GM10248 (cell line): Measurements from ENCODE around the gene MVB12B.

ENCODE experiments used
- CTCF ChIA-PET: fragments of 300-600 bp; sonication (Branson Sonifier 250); formaldehyde crosslinking; extraction: SDS; loops from one replicate; lab custom pipeline; 2021; ENCODE audit warnings: antibody characterized with exemption; lab: Yijun Ruan, JAX
- POLR2A ChIA-PET: fragments of 350-650 bp; sonication (Branson Sonifier 250); formaldehyde crosslinking; extraction: SDS; loops from one replicate; lab custom pipeline; 2020; ENCODE audit warnings: antibody characterized with exemption; lab: Yijun Ruan, JAX
- DNase-seq: peaks from one replicate; pipeline ENCODE4 v3.0.0; 2012; ENCODE audit errors: extremely low spot score
- TF ChIP-seq, protein P1 (sequence below): IDR thresholded peaks from 2 replicates; pipeline ENCODE4 v1.5.1; 2012; ENCODE audit warnings: mild to moderate bottlenecking, low read depth; ENCODE audit errors: extremely low read depth, missing control alignments, control extremely low read depth

The MVB12B gene

DNA sequence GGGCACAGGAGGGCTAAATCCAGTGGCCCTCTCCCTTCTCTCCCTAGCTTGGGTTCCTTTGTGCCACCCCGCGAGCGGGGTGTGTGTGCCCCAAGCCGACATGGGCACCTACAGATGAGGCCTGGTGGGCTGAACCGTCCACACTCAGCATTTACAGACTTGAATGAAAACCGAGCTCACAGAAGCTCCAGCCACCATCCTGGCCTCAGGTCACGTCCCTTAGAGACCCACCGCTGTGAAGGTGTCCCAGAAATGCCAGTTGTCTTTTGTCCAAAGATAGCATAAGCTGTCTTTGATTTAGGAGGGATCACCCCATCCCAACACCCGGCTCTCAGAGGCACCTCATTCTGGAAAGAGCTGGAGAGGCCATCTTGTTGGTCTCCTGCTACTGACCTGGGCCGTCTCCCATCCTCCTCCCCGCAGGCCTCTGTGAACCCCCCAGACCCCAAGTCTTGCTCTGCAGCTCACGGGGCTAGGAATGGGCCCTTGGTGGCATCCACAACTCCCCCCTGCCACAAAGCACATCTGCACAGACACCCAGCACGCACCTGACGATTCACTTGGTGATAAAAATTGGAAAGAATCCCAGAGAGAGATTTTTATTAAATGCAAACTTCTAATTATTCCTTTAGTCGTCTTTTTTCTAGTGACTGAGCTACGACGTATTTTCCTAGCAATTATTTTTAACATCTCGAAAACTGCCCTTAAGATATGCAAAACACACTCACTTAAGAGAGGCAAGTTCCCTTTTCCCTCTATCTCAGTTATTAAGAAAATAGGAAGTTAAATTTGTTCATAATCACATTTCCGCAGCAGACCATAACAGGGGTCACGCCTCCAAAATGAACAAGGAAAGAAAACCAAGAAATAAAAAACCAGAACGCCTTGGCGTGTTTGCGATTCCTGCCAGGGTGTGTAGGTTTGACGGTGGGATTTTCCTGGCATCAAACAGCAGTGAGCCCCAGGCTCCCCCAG, 206.6 kb downstream of the MVB12B start:
- ChIA-PET CTCF (interaction anchor here (1.2 to 3.2 kb wide), 4 partner anchors 12 to 43 kb away, joined by 3 to 18 read pairs (median 8); no protein-coding TSS in a partner anchor), POLR2A (no interaction called here)
- no peak for DNase-seq
- TF ChIP-seq, protein P1, sequence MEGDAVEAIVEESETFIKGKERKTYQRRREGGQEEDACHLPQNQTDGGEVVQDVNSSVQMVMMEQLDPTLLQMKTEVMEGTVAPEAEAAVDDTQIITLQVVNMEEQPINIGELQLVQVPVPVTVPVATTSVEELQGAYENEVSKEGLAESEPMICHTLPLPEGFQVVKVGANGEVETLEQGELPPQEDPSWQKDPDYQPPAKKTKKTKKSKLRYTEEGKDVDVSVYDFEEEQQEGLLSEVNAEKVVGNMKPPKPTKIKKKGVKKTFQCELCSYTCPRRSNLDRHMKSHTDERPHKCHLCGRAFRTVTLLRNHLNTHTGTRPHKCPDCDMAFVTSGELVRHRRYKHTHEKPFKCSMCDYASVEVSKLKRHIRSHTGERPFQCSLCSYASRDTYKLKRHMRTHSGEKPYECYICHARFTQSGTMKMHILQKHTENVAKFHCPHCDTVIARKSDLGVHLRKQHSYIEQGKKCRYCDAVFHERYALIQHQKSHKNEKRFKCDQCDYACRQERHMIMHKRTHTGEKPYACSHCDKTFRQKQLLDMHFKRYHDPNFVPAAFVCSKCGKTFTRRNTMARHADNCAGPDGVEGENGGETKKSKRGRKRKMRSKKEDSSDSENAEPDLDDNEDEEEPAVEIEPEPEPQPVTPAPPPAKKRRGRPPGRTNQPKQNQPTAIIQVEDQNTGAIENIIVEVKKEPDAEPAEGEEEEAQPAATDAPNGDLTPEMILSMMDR: no peak

DNA sequence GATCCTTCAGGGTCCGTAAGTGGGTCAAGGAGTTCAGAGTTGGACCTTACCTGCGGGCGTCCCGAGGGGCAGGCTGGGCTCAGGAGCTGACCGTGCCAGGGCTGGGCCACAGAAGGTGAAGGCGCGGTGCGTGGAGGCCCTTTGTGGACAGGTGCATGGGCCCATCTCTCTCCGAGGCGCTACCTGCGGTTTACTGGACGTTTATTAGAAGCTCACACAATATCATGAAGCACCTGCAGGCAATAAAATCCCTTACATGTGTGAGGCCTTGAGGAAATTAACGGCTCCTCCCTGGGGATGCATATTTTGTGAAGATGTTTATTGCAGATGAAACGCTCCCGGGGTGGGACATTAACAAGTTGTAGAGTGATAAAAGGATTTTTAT, 207.3 kb downstream of the MVB12B start:
- DNase-seq: no peak
- TF ChIP-seq, protein P1: no peak
- ChIA-PET POLR2A (no interaction called here), CTCF (interaction anchor here (2.9 to 3.2 kb wide), 2 partner anchors 24 to 33 kb away, joined by 12 to 18 read pairs; no protein-coding TSS in a partner anchor)

DNA sequence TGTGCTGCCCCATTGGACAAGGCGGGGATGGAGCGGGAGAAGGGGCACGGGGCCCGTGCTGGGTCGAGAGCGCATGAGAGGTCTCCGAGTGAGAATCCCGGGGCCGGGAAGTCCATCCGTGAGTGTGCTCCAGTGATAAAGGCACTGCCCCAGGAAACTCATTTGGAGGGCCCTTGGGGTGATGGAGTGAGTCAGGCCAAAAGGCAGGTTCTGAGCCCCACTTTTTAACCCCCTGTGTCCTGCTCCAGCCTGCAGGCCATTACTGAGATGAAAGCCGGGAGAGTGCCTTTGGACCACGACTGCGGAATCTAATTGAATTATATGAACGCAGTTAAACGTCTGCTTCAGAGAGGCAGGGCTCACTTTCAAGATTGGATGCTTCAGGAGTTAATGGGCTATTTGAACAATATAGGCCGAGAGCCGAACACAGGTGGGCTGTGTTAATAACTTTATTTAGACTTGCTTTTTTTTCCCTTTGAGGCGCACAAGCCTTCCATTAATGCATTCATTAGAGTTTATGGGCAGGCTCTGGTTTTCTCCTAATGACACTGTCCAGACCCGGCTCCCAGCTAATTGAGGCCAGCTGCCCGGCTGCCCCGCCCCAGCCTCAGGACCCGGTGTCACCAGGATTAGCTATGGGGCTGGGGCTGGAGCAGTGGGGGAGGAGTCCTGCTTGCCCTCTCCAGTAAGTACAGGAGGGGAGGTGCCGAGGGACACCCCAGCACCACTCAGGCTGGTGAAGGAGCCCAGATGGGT, 208.0 kb downstream of the MVB12B start:
- TF ChIP-seq, protein P1: no peak
- POLR2A ChIA-PET: no interaction called here
- CTCF ChIA-PET: interaction anchor here (3.2 kb wide), 1 partner anchor 24 kb away, joined by 12 read pairs; no protein-coding TSS in a partner anchor
- DNase-seq: no peak

DNA sequence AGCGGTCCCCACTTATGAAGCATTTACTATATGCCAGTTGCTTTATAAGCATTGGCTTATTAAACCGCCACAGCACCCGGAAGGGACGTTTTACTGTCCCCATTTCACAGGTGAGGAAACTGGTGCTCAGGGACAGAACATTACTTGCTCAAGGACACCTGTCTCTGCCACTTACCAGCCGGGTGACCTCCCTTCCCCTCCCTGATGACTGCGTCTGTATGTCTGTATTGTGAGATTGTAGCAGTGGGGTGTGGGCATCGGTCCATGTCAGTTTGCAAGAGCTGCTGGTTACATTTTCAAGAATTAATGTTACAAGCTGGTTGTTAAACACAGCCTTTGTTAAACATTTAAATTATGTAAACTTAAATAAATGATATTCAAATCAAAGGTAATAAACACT, 209.5 kb downstream of the MVB12B start:
- TF ChIP-seq, protein P1: no peak
- CTCF ChIA-PET: interaction anchor here (1.1 to 1.2 kb wide), 2 partner anchors 21 to 36 kb away, joined by 3 to 4 read pairs; no protein-coding TSS in a partner anchor
- DNase-seq: no peak
- POLR2A ChIA-PET: no interaction called here

DNA sequence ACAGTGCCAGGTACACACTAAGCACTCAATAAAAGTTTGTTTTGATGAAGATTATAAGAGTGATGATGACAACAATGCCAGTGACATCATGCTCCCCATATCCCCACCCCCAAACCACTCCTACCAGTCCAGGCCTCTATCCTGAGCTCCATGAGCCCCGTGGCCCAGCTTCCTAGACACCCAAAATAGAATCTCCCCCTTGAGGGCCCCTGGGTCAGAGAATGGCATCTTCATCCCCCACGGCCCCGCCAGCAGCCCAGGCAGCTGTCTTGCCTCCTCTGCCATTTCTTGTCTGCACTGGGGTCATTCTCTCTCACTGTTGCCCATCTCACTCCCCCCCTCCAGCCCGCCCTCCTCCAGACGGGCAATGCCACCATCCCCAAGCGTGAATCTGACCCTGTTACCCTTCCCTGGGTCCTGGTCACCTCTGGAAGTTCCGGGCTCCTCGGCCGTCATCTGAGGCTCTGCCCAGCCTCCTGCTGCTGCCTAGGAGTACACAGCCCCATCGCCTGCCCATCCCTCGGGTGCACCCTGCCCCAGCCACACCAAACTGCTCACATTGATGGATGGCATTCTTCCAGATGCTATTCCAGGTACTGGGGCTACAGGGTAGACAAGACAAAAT, 210.3 kb downstream of the MVB12B start:
- ChIA-PET POLR2A (no interaction called here), CTCF (interaction anchor here (1.1 to 1.2 kb wide), 2 partner anchors 21 to 37 kb away, joined by 3 to 4 read pairs; no protein-coding TSS in a partner anchor)
- TF ChIP-seq, protein P1: no peak
- no peak for DNase-seq
